GM21723 (cell line): Measurements from ENCODE around the gene FNIP2.
"Not testable (repeated sequence)": the region's sequence is repeated elsewhere in the genome, so short reads cannot be mapped to it uniquely, and the experiment has no call there.

Experiments used
- ATAC-seq: cut with Tn5 transposase; IDR thresholded peaks from one replicate; pipeline ENCODE4 v1.9.1; 2021; ENCODE audit warnings: mild to moderate bottlenecking, moderate library complexity; ENCODE audit not compliant: unreplicated experiment

The FNIP2 gene

DNA sequence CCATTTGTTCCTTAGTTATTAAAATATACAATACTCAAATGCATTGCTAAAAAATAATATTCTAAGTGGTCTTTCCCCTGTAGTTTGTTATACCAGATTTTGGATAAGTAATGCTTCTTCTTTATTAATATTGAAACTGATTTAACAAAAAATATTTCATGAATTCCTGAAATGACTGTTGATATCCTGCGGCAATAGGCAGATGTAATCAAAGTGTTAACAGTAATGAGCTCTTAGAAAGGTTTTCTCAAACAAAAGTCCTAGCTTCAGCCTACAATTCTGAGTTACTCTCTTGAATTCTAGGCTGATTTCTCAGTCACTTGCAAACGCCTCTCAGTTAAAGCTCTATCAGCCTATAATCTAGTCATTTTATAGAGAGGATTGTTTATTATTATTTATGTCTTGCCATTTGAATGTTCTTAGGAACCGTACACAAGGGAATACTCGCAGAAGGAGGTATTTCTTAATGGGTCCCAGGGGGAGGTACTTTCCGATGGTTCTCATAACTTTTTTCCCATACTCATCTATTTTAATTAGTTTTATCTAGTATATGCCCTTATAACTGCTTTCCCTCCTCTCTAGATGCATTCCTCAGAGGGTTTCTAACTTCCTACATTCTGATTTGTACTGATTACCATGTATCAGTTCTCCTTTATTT, 96.8 kb downstream of the FNIP2 start:
- no peak for ATAC-seq

- no peak for ATAC-seq
These were observed 100.2 kb downstream of the FNIP2 start for GRCh38 chr4:158869001-158869400.

DNA sequence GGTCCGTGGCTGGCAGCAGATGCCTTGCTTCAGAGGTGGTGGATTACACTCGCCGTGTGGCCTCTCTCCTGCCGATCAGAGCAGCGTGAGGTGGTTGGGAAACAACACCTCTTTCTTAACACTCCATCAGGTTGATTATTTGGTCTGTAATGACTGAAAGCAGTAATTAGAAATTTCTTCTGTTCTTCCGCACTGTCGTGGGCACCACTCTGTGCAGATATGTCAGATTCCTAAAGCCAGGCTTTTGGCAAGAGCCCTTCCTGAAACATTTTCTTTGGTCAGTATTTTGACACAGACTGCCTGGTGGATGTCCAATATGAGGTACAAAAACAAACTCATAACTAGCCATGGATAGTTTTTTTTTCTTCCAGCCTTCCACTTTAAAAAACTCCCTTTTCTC, 100.9 kb downstream of the FNIP2 start:
- no peak for ATAC-seq

GRCh38 chr4:158870282-158870625, 101.4 kb downstream of the FNIP2 start:
- ATAC-seq = no peak

DNA sequence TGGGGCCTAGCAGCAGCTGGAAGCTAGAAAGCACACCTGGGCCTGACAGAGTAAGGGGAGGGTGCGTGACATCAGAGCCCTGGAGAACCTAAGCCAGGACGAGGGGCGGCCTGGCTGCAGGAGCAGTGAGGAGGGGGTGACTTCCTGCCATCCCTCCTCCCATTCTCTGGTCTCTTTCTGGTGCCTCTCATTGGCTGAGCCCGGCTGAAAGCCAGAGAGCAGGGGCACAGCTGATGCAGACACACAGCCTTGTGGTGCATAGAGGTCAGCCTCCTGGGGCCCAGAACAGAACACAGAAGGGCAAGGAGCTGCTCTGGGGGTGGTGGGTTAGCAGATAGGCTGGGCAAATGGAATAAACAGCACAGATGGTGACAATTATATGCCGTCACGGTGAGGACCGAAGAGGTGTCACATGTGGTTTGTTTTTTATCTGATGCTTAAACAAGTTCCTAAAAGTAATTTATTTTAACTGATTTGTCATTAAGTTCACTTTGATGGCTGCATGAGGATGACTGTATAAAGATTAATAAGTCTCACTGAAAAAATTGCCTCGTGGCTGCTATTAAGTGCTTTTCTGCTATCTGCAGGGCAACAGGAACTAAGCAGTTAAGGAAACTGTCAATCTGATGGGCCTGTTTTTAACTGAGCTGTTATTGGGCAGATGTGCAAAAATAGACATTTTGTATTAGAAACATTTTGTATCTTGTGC, 102.0 kb downstream of the FNIP2 start:
- no peak for ATAC-seq

- no peak for ATAC-seq
These were observed 102.5 kb downstream of the FNIP2 start for GRCh38 chr4:158871335-158871724.

- ATAC-seq = no peak
These were observed 105.1 kb downstream of the FNIP2 start for GRCh38 chr4:158873795-158874401.

- ATAC-seq = no peak
These were observed 106.2 kb downstream of the FNIP2 start for GRCh38 chr4:158875026-158875425.

- no peak for ATAC-seq
These were observed 106.6 kb downstream of the FNIP2 start for GRCh38 chr4:158875455-158875854.

- no peak for ATAC-seq
These were observed 108.2 kb downstream of the FNIP2 start for GRCh38 chr4:158877069-158877468.

- ATAC-seq = not testable (repeated sequence)
These were observed 113.3 kb downstream of the FNIP2 start for GRCh38 chr4:158882142-158882541.

DNA sequence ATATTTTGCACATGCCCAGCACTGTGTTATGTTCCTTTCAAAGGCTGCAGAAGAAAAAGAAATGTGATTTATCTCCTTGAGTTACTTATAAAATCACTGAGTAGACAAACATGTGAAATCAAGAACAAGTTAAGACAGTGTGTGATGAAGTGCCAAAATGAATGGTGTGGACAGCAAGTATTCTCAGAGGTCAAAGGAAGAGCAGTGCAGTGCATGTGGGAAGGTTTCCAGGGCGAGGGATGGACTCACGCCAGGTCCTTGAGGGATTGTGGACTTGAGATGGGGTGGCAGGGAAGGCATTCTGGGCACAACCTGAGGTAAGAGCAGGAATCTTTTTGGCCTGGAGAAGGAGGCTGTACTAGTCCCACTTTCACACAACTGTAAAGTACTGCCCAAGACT, 115.5 kb downstream of the FNIP2 start:
- ATAC-seq = no peak

DNA sequence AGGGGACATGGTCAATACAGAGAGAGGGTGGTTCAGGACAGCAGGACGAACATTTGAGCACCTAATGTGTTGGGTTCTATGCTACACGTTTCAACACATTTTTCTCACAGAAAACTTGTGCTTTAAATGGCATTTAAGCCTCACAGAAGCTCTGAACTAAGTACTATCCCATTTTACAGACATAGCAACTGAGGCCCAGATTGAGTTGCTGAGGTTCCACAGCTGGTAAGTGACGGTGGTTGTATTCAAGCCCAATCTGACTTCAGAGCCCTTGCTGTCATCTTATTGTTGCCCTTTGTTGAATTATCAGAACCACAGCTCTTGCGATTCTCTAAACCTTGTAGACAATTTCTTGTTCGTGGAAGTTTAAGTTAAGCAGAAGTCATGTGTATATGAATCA, 116.7 kb downstream of the FNIP2 start:
- ATAC-seq = no peak

GRCh38 chr4:158890294-158890693, 121.5 kb downstream of the FNIP2 start:
- ATAC-seq = no peak

DNA sequence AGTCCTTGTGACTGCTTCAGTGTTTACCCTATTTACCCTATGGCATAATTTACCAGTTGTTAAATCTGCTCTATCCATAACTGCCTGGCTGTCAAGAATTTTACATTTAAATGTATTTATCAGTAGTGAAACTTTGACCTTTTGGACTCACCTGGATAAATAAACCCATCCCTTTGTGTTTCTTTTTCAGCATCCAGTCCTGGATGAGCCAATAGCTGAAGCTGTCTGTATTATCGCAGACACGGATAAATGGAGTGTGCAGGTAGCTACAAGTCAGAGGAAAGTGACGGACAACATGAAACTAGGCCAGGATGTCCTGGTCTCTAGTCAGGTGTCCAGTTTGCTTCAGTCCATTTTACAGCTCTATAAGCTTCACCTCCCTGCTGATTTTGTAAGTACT, 122.4 kb downstream of the FNIP2 start:
- ATAC-seq = no peak

DNA sequence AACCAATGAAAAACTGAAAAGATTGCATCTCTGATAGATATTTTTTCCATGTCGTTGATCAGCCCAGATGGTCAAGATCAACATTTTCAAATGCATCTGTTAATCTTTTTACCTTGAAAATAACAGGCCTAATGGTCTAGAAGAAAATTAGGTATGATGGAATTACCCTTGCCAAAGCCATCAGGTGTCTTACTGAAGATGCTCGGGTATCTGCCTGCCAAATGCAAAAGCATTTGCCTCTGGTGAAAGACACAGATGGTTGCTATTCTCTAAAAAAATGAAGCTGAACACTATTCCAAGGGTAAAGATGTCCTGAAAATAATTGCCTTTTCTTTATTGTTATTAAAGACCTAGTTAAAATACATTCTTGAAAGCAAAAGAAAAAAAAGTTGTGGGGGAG, 126.0 kb downstream of the FNIP2 start:
- no peak for ATAC-seq

DNA sequence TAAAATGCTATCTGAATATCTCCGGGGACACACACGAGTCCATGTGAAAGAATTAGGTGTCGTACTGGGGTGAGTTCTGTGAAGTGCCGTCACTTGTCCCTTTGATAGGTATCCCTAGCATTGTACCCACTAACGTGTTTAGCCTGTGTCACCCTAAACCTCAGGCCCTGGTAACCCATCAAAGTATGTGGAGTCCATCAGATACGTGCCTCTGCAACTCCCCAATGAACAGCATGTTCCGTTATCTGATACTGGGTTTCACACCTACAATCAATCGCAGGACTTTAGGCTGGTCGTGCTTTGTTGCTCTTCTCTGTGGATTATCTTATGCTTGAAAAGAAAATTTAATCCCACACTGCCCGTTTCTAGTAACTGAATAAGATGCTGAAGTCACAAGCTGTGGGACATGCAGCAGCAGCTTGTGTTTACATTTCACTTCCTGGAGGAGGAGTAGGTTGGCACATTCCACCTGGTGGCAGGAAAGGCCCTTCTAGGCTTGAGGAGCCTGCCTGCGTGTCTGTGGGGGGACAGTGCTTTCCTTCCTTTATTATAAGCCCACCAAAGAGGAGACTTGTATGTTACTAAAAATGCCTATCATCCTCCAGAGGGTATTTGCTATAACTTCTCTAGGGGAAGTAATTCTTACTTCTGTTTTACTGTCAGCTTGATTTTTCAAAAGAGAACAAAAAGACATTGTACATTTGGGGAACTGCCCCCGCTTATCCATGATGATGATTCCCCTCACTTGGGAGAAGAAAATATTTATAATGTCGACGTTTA, 127.2 kb downstream of the FNIP2 start:
- ATAC-seq = no peak

DNA sequence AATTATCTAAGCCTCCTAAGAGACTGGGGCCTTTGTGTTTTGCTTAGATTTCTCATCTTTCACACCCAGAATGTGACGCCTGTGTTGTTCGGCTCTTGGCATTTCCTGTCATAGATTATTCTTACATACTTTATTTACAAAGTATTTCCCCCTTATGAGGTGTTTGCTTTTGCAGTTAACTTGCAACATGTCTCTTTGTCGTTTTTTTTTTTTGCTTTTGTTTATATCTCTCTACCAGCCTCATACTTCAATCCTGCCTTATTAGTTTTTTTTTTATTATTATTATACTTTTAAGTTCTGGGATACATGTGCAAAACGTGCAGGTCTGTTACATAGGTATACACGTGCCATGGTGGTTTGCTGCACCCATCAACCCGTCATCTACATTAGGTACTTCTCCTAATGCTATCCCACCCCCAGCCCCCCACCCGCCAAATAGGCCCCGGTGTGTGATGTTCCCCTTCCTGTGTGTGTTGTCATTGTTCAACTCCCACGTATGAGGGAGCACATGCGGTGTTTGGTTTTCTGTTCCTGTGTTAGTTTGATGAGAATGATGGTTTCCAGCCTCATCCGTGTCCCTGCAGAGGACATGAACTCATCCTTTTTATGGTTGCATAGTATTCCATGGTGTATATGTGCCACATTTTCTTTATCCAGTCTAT, 127.9 kb downstream of the FNIP2 start:
- not testable (repeated sequence) for ATAC-seq

- not testable (repeated sequence) for ATAC-seq
These were observed 131.6 kb downstream of the FNIP2 start for GRCh38 chr4:158900408-158900807.

- not testable (repeated sequence) for ATAC-seq
These were observed 133.7 kb downstream of the FNIP2 start for GRCh38 chr4:158902280-158903078.
